Ammon's horn (tissue), 1 donor: Measurements from ENCODE around the gene PSMB7.

Source experiments
- DNase-seq: peaks from one replicate; pipeline ENCODE4 v3.0.0-alpha.2; 2016; ENCODE audit warnings: low spot score

The PSMB7 gene

DNA sequence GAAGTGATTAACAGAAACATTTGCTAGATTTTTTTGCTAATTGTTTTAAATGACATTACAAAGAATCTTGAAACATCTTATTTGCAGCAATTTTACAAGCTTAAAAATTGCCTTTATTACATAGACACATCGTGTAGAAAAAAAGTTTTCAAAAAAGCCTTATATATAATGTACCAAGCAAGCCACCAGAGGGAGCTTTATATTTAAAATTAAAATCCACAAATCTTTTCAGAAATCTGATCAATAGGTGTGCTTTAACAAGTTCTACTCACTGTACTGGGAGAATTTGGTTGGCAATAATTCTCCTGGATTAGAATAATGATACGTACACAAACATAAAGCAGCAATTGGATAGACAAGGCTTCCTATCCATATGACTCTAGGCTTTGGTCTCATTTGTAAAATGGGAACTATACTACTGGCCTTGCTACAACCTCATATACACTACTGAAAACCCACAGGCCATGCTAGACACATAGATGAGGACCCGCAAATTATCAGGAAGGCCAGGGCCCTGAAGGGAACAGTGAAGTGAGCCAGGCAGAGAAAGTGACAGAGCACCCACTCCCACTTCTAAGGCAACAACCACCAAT is 4.8 kb downstream of the PSMB7 start:
- DNase-seq = no peak

GRCh38 chr9:124409410-124409809 is 5.8 kb downstream of the PSMB7 start:
- no peak for DNase-seq

GRCh38 chr9:124403246-124403645 is 12.0 kb downstream of the PSMB7 start:
- no peak for DNase-seq

- no peak for DNase-seq
Observed at GRCh38 chr9:124399968-124400940, 15.0 kb downstream of the PSMB7 start.

DNA sequence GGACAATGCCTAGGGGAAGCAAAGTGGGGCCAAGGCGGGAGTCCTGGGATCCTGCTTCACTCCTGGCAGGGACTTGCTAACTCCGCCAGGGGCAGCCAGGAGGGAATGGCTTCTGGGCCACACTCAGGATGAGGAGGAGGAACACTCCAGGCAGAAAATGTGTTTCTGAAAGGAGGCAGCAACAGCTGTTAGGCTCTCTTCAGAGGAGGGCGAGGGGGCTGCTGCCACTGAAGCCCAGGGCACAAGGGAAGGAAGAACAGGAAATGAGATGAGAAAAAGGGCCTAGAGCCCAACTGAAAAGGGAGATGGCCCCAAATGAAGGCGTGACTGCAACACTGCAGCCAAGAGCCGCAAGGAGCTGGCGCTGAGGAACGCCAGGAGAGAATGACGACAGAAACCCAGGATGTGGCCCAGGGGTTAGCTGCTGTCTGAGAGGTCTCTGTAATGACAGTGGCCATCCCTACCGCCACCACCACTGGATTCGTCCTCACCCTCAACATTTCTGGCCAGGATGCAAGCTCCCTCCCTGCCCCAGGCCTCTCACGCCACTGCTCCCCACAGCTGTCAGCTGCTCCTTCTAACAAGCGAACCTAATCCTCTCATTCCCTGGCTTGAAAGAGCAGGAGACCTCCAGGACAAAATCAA is 15.8 kb downstream of the PSMB7 start:
- no peak for DNase-seq

GRCh38 chr9:124398191-124398935 is 16.9 kb downstream of the PSMB7 start:
- DNase-seq = no peak

GRCh38 chr9:124395826-124396225 is 19.4 kb downstream of the PSMB7 start:
- DNase-seq = no peak

DNA sequence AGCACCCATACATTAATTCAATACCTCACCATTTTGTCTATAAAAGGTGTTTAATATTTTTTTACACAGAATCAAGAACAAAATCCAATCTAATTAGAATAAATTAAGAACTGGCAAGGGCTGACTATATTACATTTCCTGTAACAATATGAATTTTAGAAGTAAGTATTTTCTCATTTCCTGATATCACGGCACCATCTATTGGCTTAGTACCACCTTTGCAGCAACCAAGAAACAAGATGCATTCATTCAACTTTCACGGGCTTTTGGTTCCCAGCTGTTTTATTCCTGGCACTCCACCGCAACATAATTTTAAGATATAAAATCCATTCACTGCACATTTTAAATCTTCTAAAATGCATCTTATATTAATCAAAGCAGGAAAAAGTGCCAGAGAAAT is 20.6 kb downstream of the PSMB7 start:
- DNase-seq = no peak

DNA sequence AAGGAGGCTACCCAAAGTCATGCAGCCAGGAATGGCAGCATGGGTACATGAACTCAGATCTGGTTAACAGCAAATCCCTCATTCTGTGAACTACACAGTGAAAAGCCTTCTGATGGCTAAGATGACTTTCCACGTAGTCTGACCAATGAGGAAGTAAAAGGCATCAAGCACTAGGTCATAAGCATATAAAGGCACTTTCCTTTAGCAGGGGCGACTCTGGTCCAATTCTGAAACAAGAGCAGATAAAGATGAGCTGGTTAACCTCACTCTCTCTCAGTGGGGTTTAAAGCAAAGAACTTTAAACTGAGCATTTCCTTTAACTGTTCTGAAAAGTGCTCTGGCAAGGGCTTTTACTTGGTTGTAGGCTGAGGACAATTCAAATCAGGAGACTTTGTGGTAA is 21.1 kb downstream of the PSMB7 start:
- no peak for DNase-seq

- DNase-seq = peak; percentile 90
Observed at GRCh38 chr9:124392871-124393460, 22.3 kb downstream of the PSMB7 start.

DNA sequence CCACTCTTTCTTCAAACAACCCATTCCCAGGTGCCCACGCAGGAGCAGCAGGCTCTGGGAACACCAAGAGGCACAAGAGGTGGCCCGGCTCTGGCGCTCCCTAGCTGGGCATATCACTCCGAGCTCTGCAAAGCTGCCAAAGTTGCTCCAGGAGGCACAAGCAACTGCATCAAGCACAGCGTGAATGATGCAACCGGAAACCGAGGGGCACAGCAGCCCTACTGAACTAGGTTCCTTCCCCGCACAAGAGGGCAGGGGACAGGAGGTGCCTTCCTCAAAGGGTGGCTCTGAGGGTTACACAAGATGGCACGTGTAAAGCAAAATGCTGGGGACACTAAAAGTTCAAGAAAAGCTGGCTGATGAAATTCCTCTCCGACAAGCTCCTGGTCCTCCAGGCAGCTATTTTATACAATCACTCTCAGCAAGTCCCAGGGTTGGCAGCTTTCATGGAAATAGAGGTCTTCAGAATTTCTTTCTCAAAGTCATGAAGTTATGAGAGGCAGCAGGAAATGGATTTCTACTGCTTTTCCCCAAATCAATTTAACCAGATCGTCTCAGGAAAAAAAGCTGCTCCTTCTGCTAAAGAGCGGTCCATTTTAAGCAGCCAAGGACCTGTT is 22.9 kb downstream of the PSMB7 start:
- no peak for DNase-seq

- no peak for DNase-seq
Observed at GRCh38 chr9:124390794-124391658, 24.2 kb downstream of the PSMB7 start.

GRCh38 chr9:124389146-124389939 is 25.9 kb downstream of the PSMB7 start:
- peak; percentile 41 for DNase-seq

DNA sequence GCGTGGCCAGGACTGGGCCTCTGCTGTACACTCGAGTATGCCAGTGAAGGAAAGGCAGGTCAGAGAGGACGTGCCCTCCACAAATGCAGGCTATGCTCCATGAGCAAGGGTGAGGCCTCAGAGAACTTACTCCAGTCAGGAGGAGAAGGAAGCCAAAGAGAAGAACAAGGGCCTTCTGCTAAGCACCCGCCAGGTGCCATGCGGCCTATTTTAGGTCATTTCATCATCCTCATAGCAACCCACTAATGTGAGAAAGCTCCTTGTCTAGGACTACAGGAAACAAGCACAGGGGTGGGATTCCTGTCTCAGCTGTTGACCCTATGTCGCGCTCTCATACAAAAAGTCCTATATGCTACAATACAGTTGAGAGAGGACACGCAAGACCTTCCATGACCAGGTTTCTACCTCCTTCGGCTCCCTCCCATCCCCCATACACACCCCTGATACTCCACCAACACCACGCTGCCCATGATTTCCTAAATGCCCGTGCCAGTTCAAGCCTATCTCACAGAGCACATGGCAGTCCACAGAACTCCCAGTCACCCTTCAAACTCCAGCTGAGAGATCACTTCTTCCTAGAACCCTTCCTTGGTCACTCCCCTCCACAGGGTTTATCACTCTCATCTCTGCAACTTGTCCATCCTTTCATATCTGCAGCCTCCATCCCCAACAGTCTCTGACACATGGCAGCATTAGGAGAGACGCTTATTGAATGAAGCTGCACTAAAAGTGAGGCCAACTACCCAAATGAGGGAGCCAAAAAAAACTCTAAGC is 26.8 kb downstream of the PSMB7 start:
- no peak for DNase-seq

DNA sequence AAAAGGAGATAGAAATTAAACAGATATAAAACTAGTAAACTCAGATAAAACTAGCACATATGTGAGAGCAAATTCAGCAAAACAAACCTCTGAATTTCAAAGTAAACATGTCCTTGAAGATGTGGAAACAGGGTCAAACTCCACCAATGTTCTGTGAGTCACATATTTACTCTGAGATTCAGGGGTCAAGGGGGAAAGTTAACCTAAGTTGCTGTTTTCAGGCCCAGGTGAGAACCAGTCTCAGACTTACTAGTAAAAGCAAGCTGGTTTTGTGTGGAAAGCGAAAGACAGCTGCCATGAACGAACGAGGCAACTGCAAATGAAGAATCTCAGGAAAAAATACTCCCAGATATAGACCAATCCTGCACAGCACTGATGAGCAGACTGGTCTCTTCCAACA is 29.0 kb downstream of the PSMB7 start:
- DNase-seq = no peak

GRCh38 chr9:124385623-124386022 is 29.6 kb downstream of the PSMB7 start:
- no peak for DNase-seq

- no peak for DNase-seq
Observed at GRCh38 chr9:124384846-124385245, 30.4 kb downstream of the PSMB7 start.

GRCh38 chr9:124384210-124384609 is 31.0 kb downstream of the PSMB7 start:
- DNase-seq = no peak
